Astrocyte of the spinal cord (primary cell): ENCODE data around the gene LRRIQ4.

Experiments used
- DNase-seq: peaks from one replicate; pipeline ENCODE4 v3.0.0; 2011; ENCODE audit warnings: low read depth, low spot score
- H3K4me3 ChIP-seq: 2 replicates; pipeline ENCODE4 v1.5.1; 2011; ENCODE audit warnings: low read depth, mild to moderate bottlenecking, low read length, moderate library complexity
- in situ Hi-C: cut with HindIII; loops from 2 replicates; pipeline ENCODE4 v1.10.0; 2017; ENCODE audit warnings: low sequenced_read_pairs
- TF ChIP-seq, protein P1 (sequence below): IDR thresholded peaks from 2 replicates; pipeline ENCODE4 v1.5.1; 2012; ENCODE audit warnings: low read depth, mild to moderate bottlenecking, low read length, inconsistent platforms

Gene LRRIQ4

DNA sequence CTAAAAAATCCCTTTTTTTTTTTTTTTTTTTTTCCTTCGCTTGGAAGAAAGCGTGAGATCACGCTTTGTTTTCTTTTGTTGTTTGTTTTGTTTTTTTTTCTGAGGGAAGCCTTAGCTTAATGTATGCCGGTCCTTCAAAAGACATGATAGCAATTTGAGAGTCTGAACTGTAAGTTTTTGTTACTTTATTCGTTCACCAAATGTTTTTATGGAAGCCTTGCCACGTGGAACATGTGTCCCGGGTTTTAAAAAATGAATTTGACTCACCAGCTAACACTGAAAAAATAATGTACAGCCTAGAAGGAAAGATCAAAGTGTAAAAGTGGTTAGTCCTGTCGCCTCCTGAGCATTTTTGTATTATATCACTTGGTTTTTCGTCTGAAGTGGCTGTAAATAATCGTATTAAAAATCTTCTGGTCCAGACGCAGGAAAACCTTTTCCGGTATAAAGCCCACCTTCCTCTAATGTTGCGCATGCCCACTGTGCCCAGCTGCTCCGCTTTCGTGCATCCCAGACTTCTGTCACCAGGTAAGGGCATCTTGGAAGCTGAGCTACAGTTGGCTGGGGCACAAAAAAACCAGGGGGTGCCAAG lies 40.3 kb upstream of the LRRIQ4 start:
- DNase-seq: peak; percentile 88

DNA sequence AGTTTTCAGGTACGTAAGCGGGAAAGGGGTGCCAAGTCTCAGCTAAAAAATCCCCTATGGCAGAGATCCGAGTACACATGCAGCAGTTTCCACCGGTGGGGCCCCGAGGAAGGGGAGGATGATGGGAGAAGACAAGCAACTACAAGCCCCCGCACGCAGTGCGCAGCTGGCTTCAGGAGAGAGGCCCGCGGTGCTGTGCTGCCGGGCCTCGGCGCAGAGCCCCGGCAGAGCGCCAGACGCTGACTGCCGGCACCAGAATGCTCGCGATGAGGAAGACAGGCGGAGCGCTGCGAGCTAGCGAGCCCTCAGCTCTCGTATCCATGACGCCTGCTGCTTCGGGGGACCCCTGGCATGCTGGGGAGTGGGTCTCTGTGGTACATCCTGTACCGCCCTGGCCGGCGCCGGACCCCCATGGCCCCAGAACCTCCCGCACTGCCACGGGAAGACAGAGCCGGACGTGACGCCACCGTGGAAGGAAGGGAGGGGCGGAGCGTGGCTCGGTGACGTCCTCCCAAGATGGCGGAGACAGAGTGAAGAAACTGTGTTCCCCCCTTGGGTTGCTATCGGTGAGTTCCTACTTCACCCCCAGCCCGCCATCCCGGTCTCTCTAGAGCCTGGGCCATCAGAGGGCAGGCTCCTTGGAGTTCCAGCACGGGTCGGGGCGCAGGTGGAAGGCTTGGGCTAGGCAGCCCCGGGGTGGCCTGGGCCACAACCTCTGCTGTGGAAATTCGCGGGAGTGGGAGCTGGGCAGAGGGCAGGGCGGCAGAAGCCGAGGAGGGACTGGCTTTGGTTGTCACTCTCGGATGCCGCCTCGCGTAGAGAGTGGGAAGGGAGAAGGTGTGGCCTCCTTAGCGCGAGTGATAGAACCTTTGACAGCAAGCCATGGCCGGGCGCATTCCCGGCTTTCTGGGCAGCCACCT lies 39.5 kb upstream of the LRRIQ4 start, which contains the start of gene MYNN:
Gene MYNN, plus strand, starts transcription at position 500 of the 920 bp plus-strand sequence. CDS start 900 bp downstream, outside the sequence.
- TF ChIP-seq, protein P1, sequence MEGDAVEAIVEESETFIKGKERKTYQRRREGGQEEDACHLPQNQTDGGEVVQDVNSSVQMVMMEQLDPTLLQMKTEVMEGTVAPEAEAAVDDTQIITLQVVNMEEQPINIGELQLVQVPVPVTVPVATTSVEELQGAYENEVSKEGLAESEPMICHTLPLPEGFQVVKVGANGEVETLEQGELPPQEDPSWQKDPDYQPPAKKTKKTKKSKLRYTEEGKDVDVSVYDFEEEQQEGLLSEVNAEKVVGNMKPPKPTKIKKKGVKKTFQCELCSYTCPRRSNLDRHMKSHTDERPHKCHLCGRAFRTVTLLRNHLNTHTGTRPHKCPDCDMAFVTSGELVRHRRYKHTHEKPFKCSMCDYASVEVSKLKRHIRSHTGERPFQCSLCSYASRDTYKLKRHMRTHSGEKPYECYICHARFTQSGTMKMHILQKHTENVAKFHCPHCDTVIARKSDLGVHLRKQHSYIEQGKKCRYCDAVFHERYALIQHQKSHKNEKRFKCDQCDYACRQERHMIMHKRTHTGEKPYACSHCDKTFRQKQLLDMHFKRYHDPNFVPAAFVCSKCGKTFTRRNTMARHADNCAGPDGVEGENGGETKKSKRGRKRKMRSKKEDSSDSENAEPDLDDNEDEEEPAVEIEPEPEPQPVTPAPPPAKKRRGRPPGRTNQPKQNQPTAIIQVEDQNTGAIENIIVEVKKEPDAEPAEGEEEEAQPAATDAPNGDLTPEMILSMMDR: no peak
- H3K4me3 ChIP-seq: peak within 1 kb of the TSS; percentile 100
- DNase-seq: peak; percentile 89
- in situ Hi-C loops: no loop called here

More for the DNA sequence above, 40.3 kb upstream of the LRRIQ4 start:
- in situ Hi-C loops: no loop called here
- TF ChIP-seq, protein P1: no peak
- peak overlapping the region; percentile 100 for H3K4me3 ChIP-seq

DNA sequence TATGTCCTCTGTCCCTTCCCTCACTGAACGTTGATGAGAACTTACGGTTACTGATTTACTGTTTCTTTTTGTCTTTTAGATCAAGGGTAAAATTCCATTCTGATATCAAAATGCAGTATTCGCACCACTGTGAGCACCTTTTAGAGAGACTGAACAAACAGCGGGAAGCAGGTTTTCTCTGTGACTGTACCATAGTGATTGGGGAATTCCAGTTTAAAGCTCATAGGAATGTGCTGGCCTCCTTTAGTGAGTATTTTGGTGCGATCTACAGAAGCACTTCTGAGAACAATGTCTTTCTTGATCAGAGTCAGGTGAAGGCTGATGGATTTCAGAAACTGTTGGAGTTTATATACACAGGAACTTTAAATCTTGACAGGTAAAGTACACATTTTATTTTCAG lies 38.5 kb upstream of the LRRIQ4 start:
- in situ Hi-C loops: no loop called here
- no peak for DNase-seq
- peak overlapping the region; percentile 100 for H3K4me3 ChIP-seq
- TF ChIP-seq, protein P1: no peak

DNA sequence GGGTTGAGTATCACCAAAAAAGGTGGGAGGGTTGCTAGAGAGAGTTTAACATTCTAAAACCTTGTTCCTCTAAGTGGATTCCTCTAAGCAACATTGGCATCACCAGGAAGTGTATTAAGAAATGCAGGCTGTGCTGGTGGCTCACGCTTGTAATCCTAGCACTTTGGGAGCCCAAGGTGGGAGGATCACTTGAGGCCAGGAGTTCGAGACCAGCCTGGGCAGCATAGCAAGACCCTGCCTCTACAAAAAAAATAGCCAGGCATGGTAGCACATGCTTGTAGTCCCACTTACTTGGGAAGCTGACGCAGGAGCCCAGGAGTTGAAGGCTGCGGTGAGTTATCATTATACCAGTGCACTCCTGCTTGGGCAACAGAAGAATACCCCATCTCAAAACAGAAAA lies 34.8 kb upstream of the LRRIQ4 start:
- no peak for DNase-seq
- in situ Hi-C loops: no loop called here
- TF ChIP-seq, protein P1: no peak
- H3K4me3 ChIP-seq: no peak overlapping the region

DNA sequence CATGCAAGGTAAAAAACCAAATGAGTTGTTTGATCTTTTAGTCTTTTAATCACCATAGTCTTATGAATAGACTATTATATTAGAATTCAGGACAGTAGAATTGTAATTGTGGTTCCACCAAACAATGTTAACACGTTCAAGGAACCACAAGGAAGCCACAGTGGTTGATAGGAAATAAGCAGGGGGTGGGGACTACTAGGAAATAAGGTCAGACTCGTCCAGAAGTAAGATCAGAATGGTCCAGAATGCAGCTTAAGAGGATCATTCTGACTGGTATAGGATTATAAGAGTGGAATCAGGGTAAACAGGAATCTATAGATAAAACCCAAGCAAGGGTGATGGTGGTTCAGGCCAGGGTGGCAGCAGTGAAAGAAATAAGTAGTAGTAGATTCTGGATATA lies 31.9 kb upstream of the LRRIQ4 start:
- H3K4me3 ChIP-seq: no peak overlapping the region
- no peak for DNase-seq
- TF ChIP-seq, protein P1: no peak
- in situ Hi-C loops: no loop called here

DNA sequence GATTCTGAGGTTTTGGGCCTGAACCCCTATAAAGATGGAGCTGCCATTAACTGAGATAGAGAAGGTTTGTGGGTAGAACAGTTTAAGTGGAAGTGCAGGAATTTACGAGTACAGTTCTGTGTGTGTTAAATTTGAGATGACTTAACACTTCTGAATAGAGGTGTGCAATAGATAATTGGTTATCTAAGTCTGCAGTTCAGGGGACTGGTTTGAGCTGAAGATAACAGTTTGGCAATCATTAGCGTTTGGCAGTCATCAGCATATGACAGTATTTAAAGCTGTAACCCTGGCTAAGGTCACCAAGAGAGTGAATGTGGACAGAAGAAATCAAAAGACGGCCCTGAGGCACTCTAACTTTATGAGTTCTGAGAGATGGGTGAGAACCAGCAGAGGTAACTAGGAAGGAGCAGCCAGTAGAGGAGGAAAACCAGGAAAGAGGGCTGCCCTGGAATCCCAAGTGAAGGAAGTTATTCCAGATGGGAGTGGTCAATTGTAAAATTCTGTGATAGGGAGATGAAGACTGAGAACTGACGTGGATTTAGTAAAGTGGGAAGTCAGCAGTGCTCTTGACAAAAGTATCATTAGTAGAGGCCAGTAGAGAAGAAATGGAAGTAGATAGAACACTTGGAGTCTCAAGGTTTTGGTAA lies 31.3 kb upstream of the LRRIQ4 start:
- no peak overlapping the region for H3K4me3 ChIP-seq
- TF ChIP-seq, protein P1: no peak
- in situ Hi-C loops: no loop called here
- DNase-seq: no peak
